Gastrocnemius medialis (tissue), 4 donors: Measurements from ENCODE around the gene EML3. TPM values are rescaled to one million over a fixed set of nuclear protein-coding genes. Genes with fewer than 3 reads are reported as not detected.

ENCODE experiments used
- ATAC-seq, 2 donors: fragments of 150-250 bp; one replicate each; pipeline ENCODE4 v1.9.1; 2016
- DNase-seq, 2 donors: peaks; one replicate each; pipeline ENCODE4 v3.0.0-alpha.2; 2019
- H3K27ac ChIP-seq, 4 donors: fragments of 200-600 bp; sonication (generic); 1 replicate in 1 of 4; 2 replicates in 3 of 4; pipeline ENCODE4 v1.5.1; 2016 to 2018; ENCODE audit warnings: mild to moderate bottlenecking in 2 of 4, moderate library complexity in 1 of 4
- H3K27me3 ChIP-seq, 3 donors: fragments of 200-600 bp; sonication (generic) in 2 of 3; 1 replicate in 1 of 3; 2 replicates in 2 of 3; pipeline versions ENCODE4 v1.5.1 to v1.6.0; 2016 to 2019; ENCODE audit warnings: mild to moderate bottlenecking in 1 of 3, moderate library complexity in 1 of 3
- H3K36me3 ChIP-seq, 2 donors: fragments of 200-600 bp; sonication (generic) in 1 of 2; one replicate each; pipeline ENCODE4 v1.5.1; 2017 to 2018
- H3K4me1 ChIP-seq, 2 donors: fragments of 200-600 bp; sonication (generic) in 1 of 2; one replicate each; pipeline ENCODE4 v1.5.1; 2016 to 2017; ENCODE audit warnings: mild to moderate bottlenecking in 2 of 2
- H3K4me3 ChIP-seq, 4 donors: fragments of 200-600 bp; sonication (generic) in 3 of 4; 1 replicate in 1 of 4; 2 replicates in 3 of 4; pipeline ENCODE4 v1.5.1; 2016 to 2019; ENCODE audit warnings: mild to moderate bottlenecking in 2 of 4
- H3K9me3 ChIP-seq, 3 donors: fragments of 200-600 bp; sonication (generic) in 2 of 3; 1 replicate in 1 of 3; 2 replicates in 2 of 3; pipeline ENCODE4 v1.5.1; 2016 to 2019
- CTCF ChIP-seq, 5 experiments: fragments of 450-650 bp in 3 of 5; fragments of 200-600 bp in 2 of 5; sonication (generic) in 2 of 5; IDR thresholded peaks in 4 of 5; conservative IDR thresholded peaks in 1 of 5; 1 replicate in 4 of 5; 2 replicates in 1 of 5; pipeline ENCODE4 v1.5.1; 2016 to 2019; ENCODE audit warnings: antibody characterized with exemption in 5 of 5, mild to moderate bottlenecking in 3 of 5, moderate library complexity in 3 of 5
- POLR2A ChIP-seq, 2 donors: fragments of 450-650 bp; IDR thresholded peaks; one replicate each; pipeline ENCODE4 v1.6.1; 2017; ENCODE audit warnings: antibody characterized with exemption in 2 of 2, mild to moderate bottlenecking in 2 of 2, moderate library complexity in 2 of 2
- in situ Hi-C, 4 donors: fragments of 200-750 bp; cut with MboI; loops; one replicate each; pipeline versions ENCODE4 v1.15.0 to v1.8.0; 2017; ENCODE audit warnings: low sequenced_read_pairs in 4 of 4
- intact Hi-C: fragments of 100-400 bp; cut with DNase I; formaldehyde crosslinking; loops from one replicate; pipeline ENCODE4 v1.15.1; 2023; ENCODE audit warnings: low total_unique reads
- total RNA-seq, 4 donors: library from RNA; depleted of rRNA; stranded (reverse); fragments of >200 nt; gene quantifications; one replicate each; pipeline versions ENCODE4 v1.1.0 to v1.2.3, GENCODE V29; 2016

Gene EML3
- total RNA-seq, 4 donors from 2014 or later: 4.7 to 7.9 (median 7.0) TPM

DNA sequence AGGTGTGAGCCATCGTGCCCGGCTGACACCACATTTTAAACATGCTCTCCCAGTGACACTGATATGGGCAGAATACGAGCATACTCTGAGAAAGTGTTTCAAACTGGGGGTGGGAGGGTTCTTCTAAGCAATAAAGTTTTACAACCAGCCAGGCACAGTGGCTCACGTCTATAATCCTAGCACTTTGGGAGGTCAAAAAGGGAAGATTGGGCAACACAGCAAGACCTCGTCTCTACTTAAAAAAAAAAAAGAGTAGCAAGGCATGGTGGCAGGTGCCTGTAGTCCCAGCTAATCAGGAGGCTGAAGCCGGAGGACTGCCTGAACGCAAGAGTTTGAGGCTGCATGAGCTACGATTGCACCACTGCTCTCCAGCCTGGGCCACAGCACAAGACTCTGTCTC is 31.6 kb upstream of the EML3 start:
- Histone ChIP-seq H3K9me3 (no peaks in the 10 kb centered on the region), H3K27me3 (no peaks in the 10 kb centered on the region), H3K36me3 (peaks cover 0 to 40% of the 10 kb centered on the region in 2 donors), H3K4me3 (no peak overlapping the region), H3K27ac (peak overlapping the region in 2 of 4 donors; percentile 97 to 99), H3K4me1 (peaks cover 29 to 30% of the 10 kb centered on the region in 2 donors)
- in situ Hi-C loops (no loop called here), intact Hi-C loops (loop anchor here (10.0 kb wide), 1 partner anchor 141 kb away; the partner anchor contains the start of gene TMEM179B)
- DNase-seq (no peak), ATAC-seq (no peak)
- TF ChIP-seq CTCF (IDR thresholded peaks at IDR 0.05 in 4 of 5, conservative IDR thresholded peaks at IDR 0.05 in 1 of 5) (no peak), POLR2A (IDR thresholded peaks at IDR 0.05) (no peak)

DNA sequence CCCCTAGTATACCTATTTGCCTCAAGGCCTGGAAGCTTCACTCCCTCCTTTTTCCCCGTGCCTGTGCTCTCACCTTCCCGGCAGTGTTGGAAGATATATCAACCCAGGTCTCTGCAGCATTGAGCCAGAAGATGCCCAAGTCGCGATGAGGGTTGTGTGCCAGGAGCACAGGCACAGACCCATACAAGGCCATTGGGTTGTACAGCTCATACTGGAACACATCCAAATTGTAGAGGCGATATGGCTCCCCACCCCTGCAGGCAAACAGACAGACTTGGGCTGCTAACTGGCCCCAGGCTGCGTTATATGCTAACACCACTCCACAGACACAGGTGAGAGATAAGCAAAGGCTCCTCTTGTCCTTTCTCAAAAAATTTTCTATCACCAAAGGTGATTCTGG is 19.9 kb upstream of the EML3 start:
- intact Hi-C loops: no loop called here
- in situ Hi-C loops: no loop called here
- DNase-seq (no peak), ATAC-seq (no peak)
- Histone ChIP-seq H3K4me1 (no peaks in the 10 kb centered on the region), H3K27me3 (no peaks in the 10 kb centered on the region), H3K36me3 (peaks cover 10 to 97% of the 10 kb centered on the region in 2 donors), H3K9me3 (no peaks in the 10 kb centered on the region), H3K27ac (no peak overlapping the region), H3K4me3 (no peak overlapping the region)
- TF ChIP-seq CTCF (IDR thresholded peaks at IDR 0.05 in 4 of 5, conservative IDR thresholded peaks at IDR 0.05 in 1 of 5) (no peak), POLR2A (IDR thresholded peaks at IDR 0.05) (no peak)

GRCh38 chr11:62627713-62628112 is 15.1 kb upstream of the EML3 start:
- ATAC-seq (no peak), DNase-seq (no peak)
- Histone ChIP-seq H3K4me1 (no peaks in the 10 kb centered on the region), H3K4me3 (no peak overlapping the region), H3K27me3 (no peaks in the 10 kb centered on the region), H3K36me3 (peaks cover 8 to 81% of the 10 kb centered on the region in 2 donors), H3K9me3 (no peaks in the 10 kb centered on the region), H3K27ac (no peak overlapping the region)
- in situ Hi-C loops (no loop called here), intact Hi-C loops (no loop called here)
- TF ChIP-seq POLR2A (IDR thresholded peaks at IDR 0.05) (no peak), CTCF (IDR thresholded peaks at IDR 0.05 in 4 of 5, conservative IDR thresholded peaks at IDR 0.05 in 1 of 5) (no peak)

DNA sequence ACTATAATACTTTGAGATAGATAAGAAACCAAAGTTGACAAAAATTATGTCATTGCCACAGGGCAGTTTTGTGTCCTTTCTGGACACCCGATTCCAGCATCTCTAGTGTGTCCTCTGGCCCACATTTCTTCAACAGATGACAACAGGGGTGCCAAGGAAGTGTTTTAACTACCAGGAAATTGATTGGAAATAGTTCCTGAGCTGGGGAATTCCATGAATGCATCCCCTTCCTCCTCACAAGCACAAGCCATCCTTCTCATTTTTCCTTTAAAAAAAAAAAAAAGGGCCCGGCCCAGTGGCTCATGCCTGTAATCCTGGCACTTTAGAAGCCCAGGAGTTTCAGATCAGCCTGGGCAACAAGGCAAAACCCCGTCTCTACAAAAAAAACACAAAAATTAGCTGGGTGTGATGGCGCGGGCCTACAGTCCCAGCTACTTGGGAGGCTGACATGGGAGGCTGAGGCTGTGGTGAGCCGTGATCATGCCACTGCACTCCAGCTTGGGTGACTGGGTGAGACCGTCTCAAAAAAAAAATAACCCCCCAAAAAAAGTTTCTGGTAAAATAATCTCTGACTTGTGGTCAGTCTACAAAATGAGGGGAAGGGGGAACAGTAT is 10.0 kb upstream of the EML3 start:
- peak overlapping the region; percentile 65 to 96 (median 76) for H3K4me3 ChIP-seq
- in situ Hi-C loops: loop anchor here in 1 of 4 donors (25.0 kb wide), 1 partner anchor 90 kb away; the partner anchor contains the start of genes BSCL2 and GNG3

More for the DNA sequence above, 10.0 kb upstream of the EML3 start:
- no peaks in the 10 kb centered on the region for H3K27me3 ChIP-seq
- peaks cover 8 to 9% of the 10 kb centered on the region in 2 donors for H3K4me1 ChIP-seq
- no peak for ATAC-seq
- intact Hi-C loops: loop anchor here (1.0 kb wide), 1 partner anchor 24 kb away; the partner anchor contains the start of gene GANAB
- TF ChIP-seq CTCF (IDR thresholded peaks at IDR 0.05 in 4 of 5, conservative IDR thresholded peaks at IDR 0.05 in 1 of 5): no peak
- TF ChIP-seq POLR2A (IDR thresholded peaks at IDR 0.05): no peak
- H3K9me3 ChIP-seq: no peaks in the 10 kb centered on the region
- H3K36me3 ChIP-seq: peaks cover 0 to 31% of the 10 kb centered on the region in 2 donors
- peak overlapping the region; percentile 76 to 92 (median 82) for H3K27ac ChIP-seq
- DNase-seq: no peak
